ENCODE measurements around the gene STXBP5.

Gene STXBP5

GRCh38 chr6:147285087-147285855, 81.1 kb downstream of the STXBP5 start:
- peak; percentile 57 for TF ChIP-seq CTCF (conservative IDR thresholded peaks at IDR 0.05; ENCODE audit: low read length)
- H3K4me3 ChIP-seq (ENCODE audit: low read length), result no peak overlapping the region
- peak; percentile 64 for DNase-seq (ENCODE audit: low read depth)

GRCh38 chr6:147287869-147288271, 83.7 kb downstream of the STXBP5 start:
- DNase-seq (ENCODE audit: low read depth), result peak; percentile 58
- TF ChIP-seq CTCF (conservative IDR thresholded peaks at IDR 0.05; ENCODE audit: low read length), result no peak

DNA sequence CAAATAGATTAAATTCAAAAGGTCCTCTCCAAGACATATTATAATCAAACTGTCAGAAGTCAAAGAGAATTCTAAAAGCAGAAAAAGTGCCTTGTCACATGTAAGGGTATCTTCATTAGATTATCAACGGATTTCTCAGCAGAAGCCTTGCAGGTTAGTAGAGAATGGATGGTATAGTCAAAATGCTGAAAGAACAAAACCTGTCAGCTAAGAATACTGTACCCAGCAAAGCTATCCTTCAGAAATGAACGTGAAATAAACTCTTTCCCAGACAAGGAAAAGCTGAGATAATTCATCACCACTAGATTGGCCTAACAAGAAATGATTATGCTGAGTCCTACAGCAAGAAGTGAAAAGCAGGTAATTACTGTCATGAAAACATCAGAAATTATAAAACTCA, 92.9 kb downstream of the STXBP5 start:
- no peak for TF ChIP-seq CTCF (conservative IDR thresholded peaks at IDR 0.05; ENCODE audit: low read length)
- no peak overlapping the region for H3K4me3 ChIP-seq (ENCODE audit: low read length)
- DNase-seq (ENCODE audit: low read depth), result no peak

More at GRCh38 chr6:147287869-147288271, 83.7 kb downstream of the STXBP5 start:
- no peak overlapping the region for H3K4me3 ChIP-seq (ENCODE audit: low read length)

DNA sequence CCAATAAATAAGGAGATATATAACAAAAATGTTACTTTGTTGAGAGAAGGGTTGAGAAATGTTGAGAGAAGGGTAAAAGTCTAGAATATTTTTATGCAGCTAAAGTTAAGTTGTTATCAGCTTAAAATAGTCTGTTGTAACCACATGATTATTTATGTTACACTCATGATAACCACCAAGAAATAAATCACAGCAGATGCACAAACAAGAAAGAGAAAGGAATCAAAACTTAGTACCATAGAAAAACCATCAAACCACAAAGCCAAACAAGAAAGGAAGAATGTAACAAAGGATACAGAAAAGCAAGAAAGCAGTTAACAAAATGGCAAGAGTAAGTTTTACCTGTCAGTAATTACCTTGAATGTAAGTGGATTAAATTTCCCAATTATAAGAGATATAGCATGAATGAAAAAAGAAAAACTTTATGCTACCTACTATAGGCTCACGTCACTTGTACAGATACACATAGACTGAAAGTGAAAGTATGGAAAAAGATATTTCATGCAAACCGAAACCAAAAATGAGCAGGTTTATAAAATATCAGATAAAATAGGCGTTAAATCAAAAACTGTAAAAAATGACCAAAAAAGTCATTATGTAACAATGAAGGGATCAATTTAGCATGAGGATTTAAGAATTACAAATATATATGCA, 93.6 kb downstream of the STXBP5 start:
- no peak for DNase-seq (ENCODE audit: low read depth)
- no peak for TF ChIP-seq CTCF (conservative IDR thresholded peaks at IDR 0.05; ENCODE audit: low read length)
- H3K4me3 ChIP-seq (ENCODE audit: low read length), result no peak overlapping the region

DNA sequence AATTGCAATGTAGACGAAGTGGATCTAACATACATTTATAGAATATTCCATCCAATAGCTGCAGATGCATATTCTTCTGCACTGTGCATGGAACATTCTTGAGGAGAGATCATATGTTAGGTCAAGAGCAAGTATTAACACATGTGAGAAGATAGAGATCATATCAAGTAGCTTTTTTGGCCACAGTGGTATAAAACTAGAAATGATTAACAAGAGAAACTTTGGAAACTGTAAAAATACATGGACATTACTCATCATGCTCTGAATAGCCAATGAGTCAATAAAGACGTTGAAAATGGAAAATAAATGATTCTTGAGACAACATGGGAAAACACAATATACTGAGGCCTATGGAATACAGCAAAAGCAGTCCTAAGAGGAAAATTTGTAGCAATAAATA, 94.2 kb downstream of the STXBP5 start:
- no peak for TF ChIP-seq CTCF (conservative IDR thresholded peaks at IDR 0.05; ENCODE audit: low read length)
- H3K4me3 ChIP-seq (ENCODE audit: low read length), result no peak overlapping the region
- DNase-seq (ENCODE audit: low read depth), result no peak

- no peak overlapping the region for H3K4me3 ChIP-seq (ENCODE audit: low read length)
- TF ChIP-seq CTCF (conservative IDR thresholded peaks at IDR 0.05; ENCODE audit: low read length), result no peak
- no peak for DNase-seq (ENCODE audit: low read depth)
Measured at GRCh38 chr6:147299035-147299434, 94.8 kb downstream of the STXBP5 start.

- no peak overlapping the region for H3K4me3 ChIP-seq (ENCODE audit: low read length)
- DNase-seq (ENCODE audit: low read depth), result no peak
- TF ChIP-seq CTCF (conservative IDR thresholded peaks at IDR 0.05; ENCODE audit: low read length), result no peak
Measured at GRCh38 chr6:147301070-147301469, 96.9 kb downstream of the STXBP5 start.

Data from AG10803 (cell line).